ENCODE results near the gene GSTT2. TPM values are rescaled to one million over a fixed set of nuclear protein-coding genes. Genes with fewer than 3 reads are reported as not detected.

The GSTT2 gene
- total RNA-seq, 1 donor: 1.1 TPM

GRCh38 chr22:24002851-24003250 is 22.9 kb downstream of the GSTT2 start:
- DNase-seq (ENCODE audit: insufficient read length, low spot score, missing footprints): no peak
- Histone ChIP-seq H3K4me1 (ENCODE audit: insufficient read depth, low read length) (no peaks in the 10 kb centered on the region), H3K4me2 (ENCODE audit: insufficient read depth, low read length) (no peak overlapping the region), H3K27ac (ENCODE audit: low read depth, low read length) (no peak overlapping the region), H3K27me3 (ENCODE audit: insufficient read depth, low read length) (no peaks in the 10 kb centered on the region), H2AFZ (ENCODE audit: low read length) (no peak overlapping the region), H3K79me2 (ENCODE audit: insufficient read depth, low read length) (no peaks in the 10 kb centered on the region), H3K9me3 (ENCODE audit: low read depth, low read length) (no peaks in the 10 kb centered on the region), H3K4me3 (ENCODE audit: insufficient read depth, low read length) (no peak overlapping the region), H4K20me1 (ENCODE audit: insufficient read depth, low read length) (no peaks in the 10 kb centered on the region), H3K36me3 (ENCODE audit: insufficient read depth, low read length) (no peaks in the 10 kb centered on the region)
- no peak for TF ChIP-seq CTCF (IDR thresholded peaks at IDR 0.05; ENCODE audit: extremely low read depth, low read depth, low read length)

- no peaks in the 10 kb centered on the region for H3K36me3 ChIP-seq (ENCODE audit: insufficient read depth, low read length)
- no peak for TF ChIP-seq CTCF (IDR thresholded peaks at IDR 0.05; ENCODE audit: extremely low read depth, low read depth, low read length)
Observed at GRCh38 chr22:24003887-24004286, 24.0 kb downstream of the GSTT2 start.

GRCh38 chr22:24005201-24005600 is 25.3 kb downstream of the GSTT2 start, which contains the start of gene GSTT4:
TSS of gene GSTT4 (minus strand) at chr22:24005453. CDS start at chr22:24005356, 97 bp downstream.
- H3K36me3 ChIP-seq (ENCODE audit: insufficient read depth, low read length): no peaks in the 10 kb centered on the region
- no peaks in the 10 kb centered on the region for H3K9me3 ChIP-seq (ENCODE audit: low read depth, low read length)
- H3K27me3 ChIP-seq (ENCODE audit: insufficient read depth, low read length): no peaks in the 10 kb centered on the region
- TF ChIP-seq CTCF (IDR thresholded peaks at IDR 0.05; ENCODE audit: extremely low read depth, low read depth, low read length): no peak
- no peaks in the 10 kb centered on the region for H3K79me2 ChIP-seq (ENCODE audit: insufficient read depth, low read length)
- no peaks in the 10 kb centered on the region for H4K20me1 ChIP-seq (ENCODE audit: insufficient read depth, low read length)
- peak within 1 kb of the TSS; percentile 82 for H2AFZ ChIP-seq (ENCODE audit: low read length)
- DNase-seq (ENCODE audit: insufficient read length, low spot score, missing footprints): peak; percentile 90
- peak within 1 kb of the TSS; percentile 36 for H3K4me2 ChIP-seq (ENCODE audit: insufficient read depth, low read length)
- no peaks in the 10 kb centered on the region for H3K4me1 ChIP-seq (ENCODE audit: insufficient read depth, low read length)
- H3K4me3 ChIP-seq (ENCODE audit: insufficient read depth, low read length): no peak within 1 kb of the TSS
- H3K27ac ChIP-seq (ENCODE audit: low read depth, low read length): no peak within 1 kb of the TSS

More at GRCh38 chr22:24003887-24004286, 24.0 kb downstream of the GSTT2 start:
- Histone ChIP-seq H3K4me2 (ENCODE audit: insufficient read depth, low read length) (no peak overlapping the region), H3K79me2 (ENCODE audit: insufficient read depth, low read length) (no peaks in the 10 kb centered on the region), H3K27me3 (ENCODE audit: insufficient read depth, low read length) (no peaks in the 10 kb centered on the region), H3K4me1 (ENCODE audit: insufficient read depth, low read length) (no peaks in the 10 kb centered on the region), H3K4me3 (ENCODE audit: insufficient read depth, low read length) (no peak overlapping the region), H2AFZ (ENCODE audit: low read length) (no peak overlapping the region), H3K27ac (ENCODE audit: low read depth, low read length) (no peak overlapping the region), H4K20me1 (ENCODE audit: insufficient read depth, low read length) (no peaks in the 10 kb centered on the region), H3K9me3 (ENCODE audit: low read depth, low read length) (no peaks in the 10 kb centered on the region)
- no peak for DNase-seq (ENCODE audit: insufficient read length, low spot score, missing footprints)

GRCh38 chr22:24006207-24006913 is 26.4 kb downstream of the GSTT2 start:
- no peaks in the 10 kb centered on the region for H4K20me1 ChIP-seq (ENCODE audit: insufficient read depth, low read length)
- H3K79me2 ChIP-seq (ENCODE audit: insufficient read depth, low read length): peaks cover 2% of the 10 kb centered on the region
- no peak overlapping the region for H3K4me3 ChIP-seq (ENCODE audit: insufficient read depth, low read length)
- no peak overlapping the region for H3K4me2 ChIP-seq (ENCODE audit: insufficient read depth, low read length)
- no peaks in the 10 kb centered on the region for H3K27me3 ChIP-seq (ENCODE audit: insufficient read depth, low read length)
- no peak for TF ChIP-seq CTCF (IDR thresholded peaks at IDR 0.05; ENCODE audit: extremely low read depth, low read depth, low read length)
- H3K9me3 ChIP-seq (ENCODE audit: low read depth, low read length): no peaks in the 10 kb centered on the region
- no peak overlapping the region for H2AFZ ChIP-seq (ENCODE audit: low read length)
- H3K4me1 ChIP-seq (ENCODE audit: insufficient read depth, low read length): no peaks in the 10 kb centered on the region
- no peaks in the 10 kb centered on the region for H3K36me3 ChIP-seq (ENCODE audit: insufficient read depth, low read length)
- peak; percentile 82 for DNase-seq (ENCODE audit: insufficient read length, low spot score, missing footprints)
- H3K27ac ChIP-seq (ENCODE audit: low read depth, low read length): no peak overlapping the region

Measured in osteoblast (primary cell).